Adrenal gland (tissue), 12 donors: Measurements from ENCODE around the gene SETBP1. TPM values are rescaled to one million over a fixed set of nuclear protein-coding genes. Genes with fewer than 3 reads are reported as not detected.

Experiments used
- DNase-seq, 7 donors: peaks; one replicate each; pipeline ENCODE4 v3.0.0-alpha.2; 2019 to 2020
- H3K27ac ChIP-seq, 5 donors: fragments of 200-600 bp; sonication (generic) in 4 of 5; 1 replicate in 3 of 5; 2 replicates in 2 of 5; pipeline versions ENCODE4 v1.5.1 to v1.8.0; 2016 to 2020; ENCODE audit warnings: mild to moderate bottlenecking in 1 of 5
- H3K27me3 ChIP-seq: fragments of 200-600 bp; 2 replicates; pipeline ENCODE4 v1.8.0; 2021
- H3K36me3 ChIP-seq, 2 donors: fragments of 200-600 bp; replicated peaks in 1 of 2; 1 replicate in 1 of 2; 2 replicates in 1 of 2; pipeline versions ENCODE4 v1.5.1 to v1.8.0; 2018 to 2022
- H3K4me1 ChIP-seq, 2 donors: fragments of 200-600 bp; replicated peaks in 1 of 2; 1 replicate in 1 of 2; 2 replicates in 1 of 2; pipeline versions ENCODE4 v1.5.1 to v1.8.0; 2018 to 2021
- H3K4me3 ChIP-seq, 4 donors: fragments of 200-600 bp; sonication (generic) in 3 of 4; one replicate each; pipeline ENCODE4 v1.5.1; 2016 to 2018
- H3K9me3 ChIP-seq, 3 donors: fragments of 200-600 bp; sonication (generic) in 1 of 3; replicated peaks in 1 of 3; 1 replicate in 2 of 3; 2 replicates in 1 of 3; pipeline versions ENCODE4 v1.5.1 to v1.8.0; 2016 to 2021
- CTCF ChIP-seq, 6 experiments: fragments of 450-650 bp in 4 of 6; fragments of 200-600 bp in 2 of 6; sonication (generic) in 1 of 6; IDR thresholded peaks; 1 replicate in 5 of 6; 2 replicates in 1 of 6; pipeline versions ENCODE4 v1.5.1 to v1.8.0; 2016 to 2021; ENCODE audit warnings: antibody characterized with exemption in 6 of 6, mild to moderate bottlenecking in 2 of 6, moderate library complexity in 1 of 6
- POLR2A ChIP-seq, 2 donors: fragments of 450-650 bp; IDR thresholded peaks; one replicate each; pipeline ENCODE4 v1.6.1; 2017; ENCODE audit warnings: antibody characterized with exemption in 2 of 2, mild to moderate bottlenecking in 2 of 2, moderate library complexity in 1 of 2
- WGBS, 4 donors: extraction: QIAGEN DNeasy Blood & Tissue Kit in 2 of 4; methylation state at CpG; one replicate each; pipeline versions ENCODE4 v1.1.5 to v1.1.7; 2013 to 2017; 5-methylcytosine and 5-hydroxymethylcytosine counted together
- intact Hi-C, 2 donors: fragments of 100-400 bp; cut with DNase I; formaldehyde crosslinking; loops; one replicate each; pipeline versions ENCODE4 v1.14.1 to v1.15.0; 2022 to 2023
- polyA plus RNA-seq, 3 donors: library from polyadenylated mRNA; stranded (reverse); fragments of 200-250 nt in 2 of 3; fragments of 350-450 nt in 1 of 3; fragmentation: Illumina TruSeq in 1 of 3; extraction: RNeasy Lipid Tissue Mini Kit (QIAGEN cat#74804) in 1 of 3; gene quantifications; one replicate each; pipeline ENCODE4 v1.2.3, GENCODE V29; 2013 to 2014
- total RNA-seq, 9 donors: library from RNA; depleted of rRNA in 4 of 9; stranded (reverse); fragments of >200 nt in 4 of 9; fragments of 120-200 nt in 1 of 9; fragmentation: NEBNext Ultra II Directional in 1 of 9; extraction: Animal tissue kit (Norgen Biotek cat#: 25700) in 1 of 9; gene quantifications; one replicate each; pipeline versions ENCODE4 v1.1.0 to v1.2.4, GENCODE V29; 2013 to 2023
- donor health status: healthy with polysubstance abuse.
- donor health status: Bipolar disorder and iron deficiency.
- donor health status: DM: yes; HTN: yes; CAD: no.
- donor health status: DM: no; HTN: no; CAD: no.
- donor health status: DM: no; HTN: no; CAD: no.
- donor health status: DM: yes; HTN: yes; CAD: no.

The SETBP1 gene
- total and polyA plus RNA-seq, 12 donors = 1.2 to 18.0 (median 9.4) TPM

- TF ChIP-seq POLR2A (IDR thresholded peaks at IDR 0.05) (no peak), CTCF (IDR thresholded peaks at IDR 0.05) (no peak)
- Histone ChIP-seq H3K4me1 (no peaks in the 10 kb centered on the region), H3K36me3 (no peaks in the 10 kb centered on the region), H3K4me3 (peak overlapping the region in 1 of 4 donors; percentile 56), H3K9me3 (no peaks in the 10 kb centered on the region), H3K27me3 (no peaks in the 10 kb centered on the region), H3K27ac (peak overlapping the region in 2 of 5 donors; percentile 73)
- no peak for DNase-seq
- 43 to 53% (median 50%) methylated on average over 12 of the region's 12 CpGs for WGBS, 4 donors
- intact Hi-C loops = no loop called here
These were observed 1.6 kb downstream of the SETBP1 start for GRCh38 chr18:44682201-44682870.

GRCh38 chr18:44682871-44683221, 2.2 kb downstream of the SETBP1 start:
- intact Hi-C loops = no loop called here
- WGBS, 4 donors = 35 to 64% (median 49%) methylated on average over 4 of the region's 4 CpGs
- DNase-seq = no peak

GRCh38 chr18:44683556-44683955, 2.9 kb downstream of the SETBP1 start:
- Histone ChIP-seq H3K27me3 (no peaks in the 10 kb centered on the region), H3K36me3 (no peaks in the 10 kb centered on the region), H3K27ac (peak overlapping the region in 2 of 5 donors; percentile 8 to 17), H3K4me3 (peak overlapping the region in 1 of 4 donors; percentile 18), H3K9me3 (no peaks in the 10 kb centered on the region), H3K4me1 (no peaks in the 10 kb centered on the region)
- no peak for DNase-seq
- TF ChIP-seq POLR2A (IDR thresholded peaks at IDR 0.05) (no peak), CTCF (IDR thresholded peaks at IDR 0.05) (no peak)
- intact Hi-C loops = no loop called here

More at GRCh38 chr18:44682871-44683221, 2.2 kb downstream of the SETBP1 start:
- no peaks in the 10 kb centered on the region for H3K36me3 ChIP-seq
- H3K27me3 ChIP-seq = no peaks in the 10 kb centered on the region
- TF ChIP-seq CTCF (IDR thresholded peaks at IDR 0.05) (no peak), POLR2A (IDR thresholded peaks at IDR 0.05) (no peak)
- H3K9me3 ChIP-seq = no peaks in the 10 kb centered on the region
- H3K4me3 ChIP-seq = peak overlapping the region in 1 of 4 donors; percentile 56
- H3K4me1 ChIP-seq = no peaks in the 10 kb centered on the region
- H3K27ac ChIP-seq = peak overlapping the region in 2 of 5 donors; percentile 17 to 73

- H3K36me3 ChIP-seq = no peaks in the 10 kb centered on the region
- WGBS, 4 donors = 62 to 75% (median 68%) methylated on average over 6 of the region's 6 CpGs
- no peaks in the 10 kb centered on the region for H3K27me3 ChIP-seq
- intact Hi-C loops = no loop called here
- TF ChIP-seq POLR2A (IDR thresholded peaks at IDR 0.05) = no peak
- no peak for TF ChIP-seq CTCF (IDR thresholded peaks at IDR 0.05)
- no peaks in the 10 kb centered on the region for H3K4me1 ChIP-seq
- H3K27ac ChIP-seq = no peak overlapping the region
- no peak for DNase-seq
- H3K9me3 ChIP-seq = no peaks in the 10 kb centered on the region
- no peak overlapping the region for H3K4me3 ChIP-seq
These were observed 4.6 kb downstream of the SETBP1 start for GRCh38 chr18:44685296-44685695.
